Natural killer cell treated with Interleukin-12 subunit alpha and Interleukin-12 subunit beta and Interleukin-15 and Interleukin-18, amount 100 ng/mL, for 72 hours (primary cell): Measurements from ENCODE around the gene CYP21A2. TPM values are rescaled to one million over a fixed set of nuclear protein-coding genes. Genes with fewer than 3 reads are reported as not detected.

Source experiments
- ATAC-seq, 2 donors: fragments of 150-1000 bp; cut with Tn5 transposase in 1 of 2; sonication (Bioruptor Pico), chemical (Tn5 transposase) in 1 of 2; 2 replicates each; pipeline ENCODE4 v1.10.0; 2021
- DNase-seq: peaks from one replicate; pipeline ENCODE4 v3.0.0; 2022; ENCODE audit warnings: low spot score
- H3K27ac Mint-ChIP-seq, 2 donors: 1 replicate in 1 of 2; 2 replicates in 1 of 2; pipeline ENCODE4 v1.8.0; 2022; ENCODE audit warnings: mixed read lengths in 2 of 2, mild to moderate bottlenecking in 1 of 2, moderate library complexity in 1 of 2
- H3K27me3 Mint-ChIP-seq, 2 donors: 1 replicate in 1 of 2; 2 replicates in 1 of 2; pipeline ENCODE4 v1.8.0; 2022; ENCODE audit warnings: mixed read lengths in 2 of 2
- H3K36me3 Mint-ChIP-seq: one replicate; pipeline ENCODE4 v1.8.0; 2022; ENCODE audit warnings: mixed read lengths
- H3K4me1 Mint-ChIP-seq, 2 donors: 1 replicate in 1 of 2; 2 replicates in 1 of 2; pipeline ENCODE4 v1.8.0; 2022; ENCODE audit warnings: low read depth in 2 of 2, mixed read lengths in 2 of 2, mild to moderate bottlenecking in 1 of 2
- H3K4me3 Mint-ChIP-seq: one replicate; pipeline ENCODE4 v1.8.0; 2022; ENCODE audit warnings: mixed read lengths
- H3K9me3 Mint-ChIP-seq: 2 replicates; pipeline ENCODE4 v1.8.0; 2022; ENCODE audit warnings: mixed read lengths
- total RNA-seq, 2 donors: library from RNA; stranded (reverse); gene quantifications; one replicate each; pipeline ENCODE4 v1.2.3, GENCODE V29; 2022

Gene CYP21A2
- total RNA-seq, 2 donors from 2014 or later = 1.3 TPM; not detected in 1

DNA sequence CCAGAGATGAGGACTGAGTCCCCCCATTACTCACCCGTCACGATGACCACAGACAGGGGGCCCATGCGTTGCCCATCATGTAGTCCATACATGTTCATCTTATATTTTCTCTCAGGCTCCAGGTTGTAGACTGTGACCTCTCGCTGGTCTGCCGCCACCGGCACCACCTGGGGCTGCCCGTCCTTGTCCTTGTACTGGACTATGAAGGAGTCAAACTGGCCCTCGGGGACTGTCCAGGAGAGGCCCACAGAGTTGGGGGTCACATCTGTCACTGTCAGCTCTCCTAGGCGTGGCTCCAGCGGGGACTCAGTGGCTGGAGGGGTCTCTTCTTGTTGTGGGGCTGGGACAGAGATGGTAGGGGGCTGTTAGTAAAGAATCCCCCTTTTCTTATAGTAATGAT lies 35.4 kb downstream of the CYP21A2 start:
- H3K9me3 Mint-ChIP-seq = no peaks in the 10 kb centered on the region
- ATAC-seq = no peak
- H3K27ac Mint-ChIP-seq = no peak overlapping the region
- H3K27me3 Mint-ChIP-seq = peaks cover 7 to 8% of the 10 kb centered on the region in 2 donors
- no peak for DNase-seq
- H3K4me3 Mint-ChIP-seq = no peak overlapping the region
- no peaks in the 10 kb centered on the region for H3K36me3 Mint-ChIP-seq
- no peaks in the 10 kb centered on the region for H3K4me1 Mint-ChIP-seq

DNA sequence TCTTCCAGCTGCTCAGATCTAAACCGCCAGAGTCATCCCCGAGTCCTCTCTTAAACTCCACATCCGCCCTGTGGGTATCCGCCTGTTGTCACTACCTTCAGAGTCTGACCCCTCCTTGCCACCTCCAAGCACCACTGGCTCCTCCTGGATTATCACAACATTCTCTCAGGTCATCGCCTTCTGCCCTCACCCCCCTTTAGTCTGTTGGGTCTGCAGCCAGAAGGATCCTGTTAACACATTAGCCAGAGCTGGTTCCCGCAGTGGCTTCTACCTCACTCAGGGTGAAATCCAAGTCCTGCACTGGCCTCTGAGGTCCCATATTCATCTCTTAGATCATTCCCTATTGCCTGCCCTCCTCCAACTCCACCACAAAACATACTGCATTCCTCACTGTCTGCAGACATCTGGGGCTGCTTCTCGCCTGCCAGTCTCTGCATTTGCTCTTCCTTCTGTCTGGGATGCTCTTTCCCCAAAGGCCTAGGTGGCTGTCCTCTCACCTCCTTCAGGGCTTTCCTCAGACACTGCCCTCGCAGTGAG lies 36.8 kb downstream of the CYP21A2 start:
- H3K27ac Mint-ChIP-seq = no peak overlapping the region
- H3K4me1 Mint-ChIP-seq = no peaks in the 10 kb centered on the region
- ATAC-seq = no peak
- no peaks in the 10 kb centered on the region for H3K36me3 Mint-ChIP-seq
- H3K9me3 Mint-ChIP-seq = no peaks in the 10 kb centered on the region
- H3K4me3 Mint-ChIP-seq = no peak overlapping the region
- DNase-seq = no peak
- peaks cover 7 to 8% of the 10 kb centered on the region in 2 donors for H3K27me3 Mint-ChIP-seq

DNA sequence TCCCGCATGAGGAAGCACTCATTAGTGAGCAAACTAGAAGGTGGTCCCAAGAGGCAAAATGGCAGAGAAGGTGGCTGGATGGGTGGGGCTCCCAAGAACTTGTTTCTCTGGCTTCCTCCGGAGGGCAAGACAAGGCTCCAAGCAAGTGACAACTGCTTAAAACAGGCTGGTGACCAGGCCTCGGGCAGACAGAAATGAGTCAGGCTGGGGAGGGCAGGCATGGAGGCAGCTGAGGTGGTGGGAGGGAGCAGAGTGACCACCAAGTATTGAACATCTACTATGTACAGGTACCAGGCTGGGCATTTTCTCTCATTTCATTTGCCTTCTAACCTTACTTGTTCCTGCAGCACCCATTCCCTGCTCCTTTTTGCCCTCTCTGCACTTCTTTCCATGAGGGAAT lies 37.6 kb downstream of the CYP21A2 start:
- Mint-ChIP-seq H3K27ac (no peak overlapping the region), H3K4me1 (no peaks in the 10 kb centered on the region), H3K4me3 (no peak overlapping the region), H3K36me3 (no peaks in the 10 kb centered on the region), H3K9me3 (no peaks in the 10 kb centered on the region), H3K27me3 (peaks cover 6 to 8% of the 10 kb centered on the region in 2 donors)
- DNase-seq (no peak), ATAC-seq (no peak)

DNA sequence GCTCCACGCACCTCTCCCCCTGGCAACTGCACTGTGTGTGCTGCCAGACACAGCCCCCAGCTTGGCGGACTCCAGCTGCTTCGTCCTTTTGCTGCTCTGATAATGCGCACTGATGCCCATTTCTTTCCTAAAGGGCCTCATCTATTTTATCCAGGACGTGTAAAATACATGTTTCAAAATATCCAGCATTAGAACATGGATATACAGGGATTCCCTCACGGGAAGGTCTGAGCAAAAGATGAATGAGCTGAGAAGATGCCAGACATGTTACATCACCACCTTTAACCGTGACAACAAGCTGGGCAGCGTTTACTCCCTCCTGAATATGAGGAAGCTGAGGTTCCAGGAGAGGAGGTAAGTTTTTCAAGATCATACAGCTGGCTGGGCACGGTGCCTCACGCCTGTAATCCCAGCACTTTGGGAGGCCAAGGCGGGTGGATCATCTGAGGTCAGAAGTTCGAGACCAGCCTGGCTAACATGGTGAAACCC lies 38.1 kb downstream of the CYP21A2 start:
- DNase-seq (no peak), ATAC-seq (no peak)
- Mint-ChIP-seq H3K4me3 (no peak overlapping the region), H3K4me1 (no peaks in the 10 kb centered on the region), H3K27me3 (peaks cover 8% of the 10 kb centered on the region in 2 donors), H3K27ac (no peak overlapping the region), H3K9me3 (no peaks in the 10 kb centered on the region), H3K36me3 (no peaks in the 10 kb centered on the region)

DNA sequence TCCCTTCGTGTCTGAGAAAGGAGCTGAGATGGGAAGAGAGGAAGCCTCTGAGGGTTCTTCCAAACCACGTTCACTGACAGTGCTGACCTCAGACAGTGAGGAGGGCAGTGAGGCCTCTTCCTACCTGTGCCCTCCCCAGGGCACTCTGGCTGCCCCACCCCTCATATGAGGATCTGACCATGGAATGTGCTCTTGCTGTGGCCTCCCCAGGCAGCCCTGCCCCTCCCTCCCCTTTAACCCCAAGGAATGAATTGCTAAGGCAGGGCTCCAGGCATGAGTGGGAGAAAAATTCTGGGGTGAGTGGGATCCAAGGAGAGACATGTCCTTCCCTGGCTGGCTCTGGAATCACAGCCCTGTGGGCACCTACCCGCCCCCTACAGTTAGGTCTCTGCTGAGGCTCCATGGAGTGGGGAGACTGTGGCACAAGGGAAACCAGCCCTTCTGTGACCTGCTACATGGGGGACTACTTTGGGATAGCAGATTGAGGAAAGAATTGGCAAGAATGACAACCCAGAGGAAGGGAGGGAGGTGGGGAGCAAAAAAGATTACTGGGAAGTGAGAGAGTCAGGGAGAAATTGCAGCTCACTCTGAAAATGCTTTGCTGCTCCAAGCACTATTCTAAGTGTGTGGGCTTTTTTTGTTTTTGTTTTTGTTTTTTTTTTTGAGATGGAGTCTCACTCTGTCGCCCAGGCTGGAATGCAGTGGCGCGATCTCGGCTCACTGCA lies 41.5 kb downstream of the CYP21A2 start:
- H3K4me1 Mint-ChIP-seq = no peaks in the 10 kb centered on the region
- H3K27me3 Mint-ChIP-seq = peaks cover 17 to 19% of the 10 kb centered on the region in 2 donors
- H3K9me3 Mint-ChIP-seq = no peaks in the 10 kb centered on the region
- no peak overlapping the region for H3K27ac Mint-ChIP-seq
- no peak overlapping the region for H3K4me3 Mint-ChIP-seq
- DNase-seq (no peak), ATAC-seq (no peak)
- no peaks in the 10 kb centered on the region for H3K36me3 Mint-ChIP-seq

DNA sequence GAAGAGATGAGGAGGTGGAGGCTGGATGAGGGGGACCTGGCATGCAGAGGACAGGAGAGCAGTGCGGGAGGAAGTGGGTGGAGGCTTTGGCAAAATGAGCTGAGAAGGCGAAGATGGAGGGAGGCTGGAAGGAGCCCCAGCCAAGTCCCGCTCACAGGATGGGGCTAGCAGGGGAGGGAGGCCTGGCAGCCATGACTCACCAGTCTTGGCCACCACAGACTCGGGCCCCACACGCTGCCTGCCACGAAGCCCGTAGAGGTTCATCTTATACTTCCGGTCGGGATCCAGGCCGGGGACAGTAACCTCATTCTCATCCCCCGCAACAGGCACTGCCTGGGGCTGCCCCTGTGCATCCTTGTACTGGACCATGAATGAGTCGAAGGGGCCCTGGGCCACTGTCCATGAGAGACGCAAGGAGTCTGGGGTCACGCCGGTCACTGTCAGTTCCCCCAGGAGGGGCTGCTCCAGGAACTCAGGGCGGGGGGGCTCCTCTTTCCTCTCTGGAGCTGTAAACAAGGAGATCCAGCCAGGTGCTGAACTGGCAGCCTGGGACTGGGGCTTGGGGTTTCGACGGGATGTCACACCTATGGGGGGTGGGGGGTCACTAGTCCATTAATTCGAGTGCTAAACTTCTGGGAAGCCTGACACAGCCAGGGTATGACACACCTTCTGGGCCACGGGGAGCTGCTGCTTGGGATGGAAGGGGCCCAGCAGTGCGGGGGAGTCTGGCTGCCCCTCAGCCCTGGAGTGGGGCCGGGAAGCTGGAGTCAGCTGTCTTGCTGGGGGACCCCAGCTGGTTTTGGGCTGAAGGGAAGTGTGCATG lies 43.2 kb downstream of the CYP21A2 start:
- H3K4me1 Mint-ChIP-seq = peaks cover 2 to 3% of the 10 kb centered on the region in 2 donors
- H3K27me3 Mint-ChIP-seq = peaks cover 23 to 26% of the 10 kb centered on the region in 2 donors
- H3K9me3 Mint-ChIP-seq = no peaks in the 10 kb centered on the region
- no peaks in the 10 kb centered on the region for H3K36me3 Mint-ChIP-seq
- H3K27ac Mint-ChIP-seq = no peak overlapping the region
- ATAC-seq (peak in 1 of 2 donors; percentile 26), DNase-seq (no peak)
- no peak overlapping the region for H3K4me3 Mint-ChIP-seq

DNA sequence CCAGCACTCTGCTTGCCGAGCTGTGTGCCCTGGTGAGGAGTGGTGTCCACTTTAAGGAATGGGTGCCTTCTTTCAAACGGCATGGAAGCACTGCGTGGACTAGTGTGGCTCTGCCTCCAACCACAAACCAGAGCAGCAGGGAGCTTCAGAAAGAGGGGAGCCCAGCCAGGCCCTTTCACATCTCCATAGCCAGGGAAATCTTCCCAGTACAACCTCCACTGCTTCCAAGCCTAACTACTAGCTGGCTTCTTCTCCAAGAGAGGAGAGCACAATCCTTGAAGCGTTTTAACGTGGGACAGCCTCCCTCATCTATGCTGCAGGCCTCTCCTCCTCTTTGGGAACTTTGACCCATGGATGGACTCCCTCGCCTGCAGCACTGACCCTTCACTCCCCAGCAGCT lies 44.3 kb downstream of the CYP21A2 start:
- no peak for ATAC-seq
- no peak overlapping the region for H3K27ac Mint-ChIP-seq
- DNase-seq = no peak
- H3K27me3 Mint-ChIP-seq = peaks cover 29 to 32% of the 10 kb centered on the region in 2 donors
- no peak overlapping the region for H3K4me3 Mint-ChIP-seq
- H3K9me3 Mint-ChIP-seq = no peaks in the 10 kb centered on the region
- H3K36me3 Mint-ChIP-seq = no peaks in the 10 kb centered on the region
- peaks cover 8 to 10% of the 10 kb centered on the region in 2 donors for H3K4me1 Mint-ChIP-seq

DNA sequence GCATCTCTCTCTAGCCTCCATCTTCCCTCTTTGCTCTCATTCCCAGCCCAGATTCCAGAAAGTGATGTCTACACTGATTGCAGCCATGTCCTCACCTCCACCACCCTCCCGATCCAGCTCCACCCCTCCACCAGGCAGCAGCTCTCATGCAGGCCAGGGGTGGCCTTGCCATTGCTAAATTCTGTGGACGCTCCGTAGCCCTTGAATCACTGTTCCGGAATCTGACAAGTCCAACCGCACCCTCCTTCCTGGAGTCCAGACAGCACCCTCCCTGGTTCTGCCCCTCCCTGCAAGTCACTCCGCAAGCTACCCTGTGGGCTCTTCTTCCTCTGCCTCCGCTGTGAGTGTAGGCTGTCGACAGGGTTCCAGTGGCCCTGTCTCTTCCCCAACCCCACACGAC lies 44.7 kb downstream of the CYP21A2 start:
- Mint-ChIP-seq H3K27ac (no peak overlapping the region), H3K4me3 (no peak overlapping the region), H3K27me3 (peaks cover 29 to 32% of the 10 kb centered on the region in 2 donors), H3K4me1 (peaks cover 8 to 10% of the 10 kb centered on the region in 2 donors), H3K9me3 (no peaks in the 10 kb centered on the region), H3K36me3 (no peaks in the 10 kb centered on the region)
- DNase-seq (no peak), ATAC-seq (no peak)

DNA sequence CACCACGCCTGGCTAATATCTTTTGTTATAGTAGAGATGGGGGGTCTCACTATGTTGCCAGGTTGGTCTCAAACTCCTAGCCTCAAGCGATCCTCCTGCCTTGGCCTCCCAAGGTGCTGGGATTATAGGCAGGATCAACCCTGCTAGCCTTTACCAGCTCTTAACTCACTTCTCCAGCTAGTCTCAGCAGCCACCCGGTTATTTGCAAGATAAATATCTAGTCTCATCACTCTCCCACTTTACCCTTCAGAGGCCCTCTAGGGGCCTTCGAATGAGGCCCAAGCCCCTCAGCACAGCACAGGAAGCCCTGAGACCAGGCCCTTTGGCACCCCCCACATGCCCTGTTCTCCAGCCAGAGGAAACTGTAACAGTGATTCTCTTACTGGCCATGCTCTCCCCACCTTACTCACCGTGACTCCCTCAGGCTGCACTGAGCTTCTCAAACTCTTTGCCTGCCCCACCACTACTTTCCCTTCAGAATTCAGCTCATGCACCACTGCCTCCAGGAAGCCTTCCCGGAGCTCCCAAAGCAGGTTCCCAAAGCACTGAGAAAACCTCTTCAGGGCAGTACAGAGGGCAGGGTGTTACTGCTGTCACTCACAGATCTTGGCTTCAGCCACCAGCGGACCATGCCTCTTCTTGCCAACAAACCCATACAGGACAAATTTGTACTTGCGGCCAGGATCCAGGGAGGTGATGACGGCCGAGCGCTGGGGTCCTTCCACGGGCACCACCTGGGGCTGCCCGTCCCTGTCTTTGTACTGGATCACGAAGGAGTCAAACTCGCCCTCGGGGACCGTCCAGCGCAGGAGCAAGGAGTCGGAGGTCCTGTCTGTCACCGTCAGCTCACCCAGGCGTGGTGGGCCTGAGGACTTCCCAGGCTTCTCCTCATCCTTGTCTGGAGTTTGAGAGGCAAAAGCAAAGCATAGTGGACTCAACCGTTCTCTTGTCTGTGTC lies 45.9 kb downstream of the CYP21A2 start:
- Mint-ChIP-seq H3K9me3 (no peaks in the 10 kb centered on the region), H3K36me3 (no peaks in the 10 kb centered on the region), H3K27ac (no peak overlapping the region), H3K4me1 (peaks cover 8 to 10% of the 10 kb centered on the region in 2 donors), H3K27me3 (peaks cover 31 to 36% of the 10 kb centered on the region in 2 donors), H3K4me3 (no peak overlapping the region)
- DNase-seq = no peak
- no peak for ATAC-seq

DNA sequence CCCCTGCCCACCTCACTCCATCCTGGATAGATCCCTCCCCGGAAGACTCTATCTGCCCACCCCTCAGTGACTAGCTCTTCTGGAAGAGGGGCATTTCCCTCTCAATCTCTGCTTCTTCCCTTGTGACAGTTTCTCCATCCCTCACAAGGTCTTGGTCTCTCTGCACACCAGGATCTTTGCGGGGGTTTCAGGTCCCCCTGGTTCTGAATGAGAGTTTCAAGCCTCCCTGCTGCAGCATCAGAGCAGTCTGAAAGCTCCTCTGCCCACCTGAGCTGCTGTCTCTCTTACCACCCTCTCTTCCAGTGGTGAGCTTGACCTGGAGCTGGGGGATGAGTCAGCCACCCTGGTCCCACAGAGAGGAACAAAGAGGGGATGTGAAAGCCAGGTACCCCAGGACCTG lies 46.6 kb downstream of the CYP21A2 start:
- DNase-seq (no peak), ATAC-seq (no peak)
- H3K4me3 Mint-ChIP-seq = no peak overlapping the region
- H3K27ac Mint-ChIP-seq = no peak overlapping the region
- no peaks in the 10 kb centered on the region for H3K36me3 Mint-ChIP-seq
- H3K4me1 Mint-ChIP-seq = peaks cover 8 to 10% of the 10 kb centered on the region in 2 donors
- no peaks in the 10 kb centered on the region for H3K9me3 Mint-ChIP-seq
- H3K27me3 Mint-ChIP-seq = peaks cover 38% of the 10 kb centered on the region in 2 donors

DNA sequence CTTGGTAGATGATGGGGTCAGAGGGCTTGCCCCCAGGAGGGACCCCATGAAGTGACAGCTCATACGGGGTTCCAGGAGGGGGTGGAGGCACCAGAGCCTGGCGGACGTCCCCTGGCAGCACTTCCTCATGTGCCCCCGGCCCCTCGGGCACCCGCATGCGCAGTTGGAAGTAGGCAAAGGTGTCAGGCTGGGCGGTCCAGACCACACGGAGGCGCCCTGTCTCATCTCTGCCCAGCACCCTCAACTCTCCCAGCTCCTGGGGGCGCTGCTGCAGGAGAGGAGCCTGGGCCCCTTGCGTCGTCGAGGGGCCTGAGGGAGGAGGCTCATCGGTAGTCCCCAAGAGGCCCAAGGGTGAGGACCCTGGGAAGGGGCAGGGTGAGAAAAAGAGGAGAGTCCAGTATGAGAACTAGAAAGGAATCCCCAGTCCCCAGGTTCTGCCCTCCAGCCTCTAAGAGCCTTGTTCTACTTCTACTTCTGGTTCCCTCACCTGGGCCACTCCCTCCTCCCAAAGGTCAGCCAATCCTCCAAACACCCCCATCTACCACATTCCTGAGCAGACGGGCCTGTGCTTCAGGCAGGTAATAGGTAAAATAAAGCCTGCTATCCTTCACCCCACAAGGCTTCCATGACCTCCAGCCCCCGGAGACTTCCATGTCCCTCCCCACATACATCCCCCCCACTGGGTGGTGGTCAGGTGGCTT lies 47.7 kb downstream of the CYP21A2 start:
- no peak for ATAC-seq
- H3K27me3 Mint-ChIP-seq = peaks cover 38 to 40% of the 10 kb centered on the region in 2 donors
- no peak overlapping the region for H3K27ac Mint-ChIP-seq
- H3K4me3 Mint-ChIP-seq = no peak overlapping the region
- no peaks in the 10 kb centered on the region for H3K36me3 Mint-ChIP-seq
- peak; percentile 2 for DNase-seq
- H3K4me1 Mint-ChIP-seq = peaks cover 8 to 10% of the 10 kb centered on the region in 2 donors
- no peaks in the 10 kb centered on the region for H3K9me3 Mint-ChIP-seq

DNA sequence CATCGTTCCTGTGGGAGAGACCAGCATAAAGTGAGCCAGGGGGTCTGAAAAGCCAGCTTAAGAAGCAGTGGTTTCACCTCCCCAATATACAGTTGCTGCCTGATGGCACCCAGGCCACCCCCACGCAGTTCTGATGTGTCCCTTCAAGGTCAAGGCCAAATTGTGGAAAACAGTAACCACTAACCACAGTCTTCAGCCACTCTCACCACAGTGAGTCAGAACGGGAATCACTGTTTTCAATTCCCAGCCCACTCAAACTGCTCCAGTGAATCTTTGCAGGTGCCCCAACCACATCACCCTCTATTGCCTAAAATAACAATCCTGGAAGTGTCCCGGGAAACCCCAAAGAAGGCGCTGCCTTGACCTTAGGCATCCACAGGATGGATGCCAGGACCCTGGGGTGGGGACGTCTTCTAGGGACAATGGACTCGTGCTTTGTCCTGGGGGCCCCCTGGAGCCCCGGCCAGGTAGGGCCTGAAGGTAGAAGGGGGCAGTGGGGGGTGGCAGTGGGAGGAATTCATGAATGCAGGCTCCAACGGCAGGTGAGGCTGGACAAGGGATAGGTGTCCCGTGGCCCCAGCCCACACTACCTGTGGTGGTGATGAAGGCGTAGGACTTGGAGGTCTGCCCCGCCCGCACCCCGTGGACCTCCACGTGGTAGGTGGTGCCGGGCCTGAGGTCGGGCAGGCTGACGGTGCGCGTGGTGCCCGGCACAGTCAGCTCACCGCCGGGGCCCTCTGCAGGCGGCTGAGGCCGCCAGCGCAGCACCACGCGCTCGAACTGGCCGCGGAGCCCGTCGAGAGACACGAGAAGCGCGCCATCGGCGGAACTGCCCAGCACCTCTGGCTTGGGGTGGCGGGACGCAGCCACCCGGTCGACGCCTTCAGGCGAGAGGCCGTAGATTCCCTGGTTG lies 48.7 kb downstream of the CYP21A2 start:
- no peak overlapping the region for H3K27ac Mint-ChIP-seq
- peak overlapping the region; percentile 8 for H3K4me3 Mint-ChIP-seq
- no peaks in the 10 kb centered on the region for H3K9me3 Mint-ChIP-seq
- ATAC-seq (peak; percentile 26 to 49), DNase-seq (no peak)
- H3K27me3 Mint-ChIP-seq = peaks cover 40% of the 10 kb centered on the region in 2 donors
- H3K36me3 Mint-ChIP-seq = no peaks in the 10 kb centered on the region
- H3K4me1 Mint-ChIP-seq = peaks cover 8 to 10% of the 10 kb centered on the region in 2 donors
